Breast epithelium (tissue), 3 donors: ENCODE results near the gene PLPP1.

Experiments
- POLR2A ChIP-seq: fragments of 450-650 bp; IDR thresholded peaks from one replicate; pipeline ENCODE4 v1.6.1; 2016; ENCODE audit warnings: antibody characterized with exemption, mild to moderate bottlenecking, moderate library complexity
- TF ChIP-seq, protein P1 (sequence below), 3 donors: fragments of 450-650 bp; IDR thresholded peaks; one replicate each; pipeline ENCODE4 v1.5.1; 2016 to 2017; ENCODE audit warnings: antibody characterized with exemption in 3 of 3, mild to moderate bottlenecking in 3 of 3, moderate library complexity in 3 of 3

GRCh38 chr5:55569513-55569865 is 34.7 kb upstream of the PLPP1 start:
- TF ChIP-seq, protein P1, sequence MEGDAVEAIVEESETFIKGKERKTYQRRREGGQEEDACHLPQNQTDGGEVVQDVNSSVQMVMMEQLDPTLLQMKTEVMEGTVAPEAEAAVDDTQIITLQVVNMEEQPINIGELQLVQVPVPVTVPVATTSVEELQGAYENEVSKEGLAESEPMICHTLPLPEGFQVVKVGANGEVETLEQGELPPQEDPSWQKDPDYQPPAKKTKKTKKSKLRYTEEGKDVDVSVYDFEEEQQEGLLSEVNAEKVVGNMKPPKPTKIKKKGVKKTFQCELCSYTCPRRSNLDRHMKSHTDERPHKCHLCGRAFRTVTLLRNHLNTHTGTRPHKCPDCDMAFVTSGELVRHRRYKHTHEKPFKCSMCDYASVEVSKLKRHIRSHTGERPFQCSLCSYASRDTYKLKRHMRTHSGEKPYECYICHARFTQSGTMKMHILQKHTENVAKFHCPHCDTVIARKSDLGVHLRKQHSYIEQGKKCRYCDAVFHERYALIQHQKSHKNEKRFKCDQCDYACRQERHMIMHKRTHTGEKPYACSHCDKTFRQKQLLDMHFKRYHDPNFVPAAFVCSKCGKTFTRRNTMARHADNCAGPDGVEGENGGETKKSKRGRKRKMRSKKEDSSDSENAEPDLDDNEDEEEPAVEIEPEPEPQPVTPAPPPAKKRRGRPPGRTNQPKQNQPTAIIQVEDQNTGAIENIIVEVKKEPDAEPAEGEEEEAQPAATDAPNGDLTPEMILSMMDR (IDR thresholded peaks at IDR 0.05): no peak
- no peak for TF ChIP-seq POLR2A
